Measurements from ENCODE around the gene RSAD2.

The RSAD2 gene

DNA sequence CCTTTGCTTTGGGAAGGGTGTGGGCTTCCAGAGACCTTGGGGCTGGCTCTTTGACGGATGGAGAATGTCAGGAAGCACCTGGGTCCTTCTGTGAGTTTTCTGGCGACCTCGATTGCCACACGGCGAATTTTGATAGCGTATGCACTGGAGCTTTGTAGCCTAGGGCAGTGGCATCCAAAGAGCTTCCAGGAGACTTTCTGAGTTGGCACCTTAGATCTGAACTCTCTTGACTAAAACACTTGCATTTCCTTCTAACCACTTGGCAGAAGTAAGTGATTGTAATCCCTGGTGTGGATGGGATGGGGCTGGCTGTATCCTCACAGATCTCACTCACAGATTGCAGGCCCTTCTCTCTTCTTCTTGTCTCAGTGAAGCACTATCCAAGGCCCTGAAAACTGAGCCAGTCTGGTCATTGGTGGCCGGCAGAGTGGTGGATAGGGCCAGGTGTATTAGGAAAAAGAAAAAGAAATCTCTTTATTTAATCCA is 47.4 kb downstream of the RSAD2 start:
- Mint-ChIP-seq H3K27me3 (ENCODE audit: low read depth, poor library complexity) (peaks cover 4% of the 10 kb centered on the region), H3K27ac (peak overlapping the region; percentile 63), H3K4me3 (no peak overlapping the region), H3K9me3 (no peaks in the 10 kb centered on the region), H3K4me1 (peaks cover 59% of the 10 kb centered on the region), H3K36me3 (ENCODE audit: low read depth) (peaks cover 19% of the 10 kb centered on the region)
- no peak for TF ChIP-seq CTCF (IDR thresholded peaks at IDR 0.05)
- no peak for DNase-seq

DNA sequence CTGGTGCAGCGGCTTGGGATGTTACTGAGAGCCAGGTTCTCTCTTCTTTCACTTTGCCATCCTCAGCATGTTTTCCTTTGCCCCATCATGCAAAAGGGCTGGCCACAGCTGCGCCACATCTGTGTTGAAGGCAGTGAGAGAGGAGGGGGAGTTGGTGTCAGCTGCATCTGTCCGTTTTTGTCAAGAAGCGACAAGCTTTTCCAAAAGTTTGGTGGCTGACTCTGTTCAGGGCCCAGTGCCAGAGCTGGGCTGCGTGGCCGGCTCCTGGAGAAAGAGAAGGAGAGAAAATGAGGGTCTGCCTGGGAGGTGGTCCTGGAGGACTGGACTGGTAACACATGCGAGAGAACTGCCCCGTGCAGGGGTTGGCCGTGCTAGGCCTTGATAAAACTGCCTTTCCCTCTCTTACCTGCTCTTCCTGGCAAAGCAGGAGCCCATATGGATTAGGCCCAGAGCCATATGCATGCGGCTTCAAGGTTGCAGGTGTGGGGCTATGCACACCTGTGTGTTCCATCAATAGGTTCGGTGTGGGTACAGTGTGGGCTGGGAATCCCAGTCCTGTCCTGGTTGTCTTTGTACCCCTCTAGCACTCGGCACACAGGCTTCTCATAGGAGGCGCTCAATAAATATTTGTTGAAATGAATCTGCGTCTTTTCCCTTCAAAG is 48.6 kb downstream of the RSAD2 start:
- H3K27me3 Mint-ChIP-seq (ENCODE audit: low read depth, poor library complexity): no peaks in the 10 kb centered on the region
- peaks cover 47% of the 10 kb centered on the region for H3K4me1 Mint-ChIP-seq
- H3K4me3 Mint-ChIP-seq: no peak overlapping the region
- no peak for DNase-seq
- no peak overlapping the region for H3K27ac Mint-ChIP-seq
- TF ChIP-seq CTCF (IDR thresholded peaks at IDR 0.05): no peak
- no peaks in the 10 kb centered on the region for H3K9me3 Mint-ChIP-seq
- peaks cover 19% of the 10 kb centered on the region for H3K36me3 Mint-ChIP-seq (ENCODE audit: low read depth)

GRCh38 chr2:6927186-6927585 is 49.6 kb downstream of the RSAD2 start:
- no peaks in the 10 kb centered on the region for H3K27me3 Mint-ChIP-seq (ENCODE audit: low read depth, poor library complexity)
- peaks cover 7% of the 10 kb centered on the region for H3K9me3 Mint-ChIP-seq
- no peak overlapping the region for H3K27ac Mint-ChIP-seq
- no peak for DNase-seq
- no peak for TF ChIP-seq CTCF (IDR thresholded peaks at IDR 0.05)
- H3K4me3 Mint-ChIP-seq: no peak overlapping the region
- peaks cover 37% of the 10 kb centered on the region for H3K4me1 Mint-ChIP-seq
- peaks cover 23% of the 10 kb centered on the region for H3K36me3 Mint-ChIP-seq (ENCODE audit: low read depth)

DNA sequence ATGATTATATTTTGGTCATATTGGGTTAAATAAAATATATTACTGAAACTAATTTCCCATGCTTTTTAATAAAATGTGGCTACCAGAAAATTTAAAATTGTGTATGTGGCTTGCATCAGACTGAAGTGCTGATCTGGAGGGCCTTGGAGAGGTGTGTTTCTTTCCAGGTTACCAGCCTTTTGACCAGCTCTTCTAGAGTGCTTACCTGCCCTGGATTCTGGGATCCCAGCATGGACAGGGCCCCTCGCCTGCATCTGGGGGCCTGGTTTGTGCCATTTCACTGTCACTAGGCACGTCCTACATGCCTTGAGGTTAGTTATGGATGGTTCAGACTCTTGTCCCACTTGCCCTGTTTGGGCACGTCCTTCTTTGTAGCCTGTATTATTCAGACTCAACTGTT is 50.2 kb downstream of the RSAD2 start:
- Mint-ChIP-seq H3K9me3 (peaks cover 7% of the 10 kb centered on the region), H3K4me1 (peaks cover 33% of the 10 kb centered on the region), H3K27ac (no peak overlapping the region), H3K27me3 (ENCODE audit: low read depth, poor library complexity) (no peaks in the 10 kb centered on the region), H3K36me3 (ENCODE audit: low read depth) (peaks cover 26% of the 10 kb centered on the region), H3K4me3 (no peak overlapping the region)
- TF ChIP-seq CTCF (IDR thresholded peaks at IDR 0.05): no peak
- DNase-seq: no peak

DNA sequence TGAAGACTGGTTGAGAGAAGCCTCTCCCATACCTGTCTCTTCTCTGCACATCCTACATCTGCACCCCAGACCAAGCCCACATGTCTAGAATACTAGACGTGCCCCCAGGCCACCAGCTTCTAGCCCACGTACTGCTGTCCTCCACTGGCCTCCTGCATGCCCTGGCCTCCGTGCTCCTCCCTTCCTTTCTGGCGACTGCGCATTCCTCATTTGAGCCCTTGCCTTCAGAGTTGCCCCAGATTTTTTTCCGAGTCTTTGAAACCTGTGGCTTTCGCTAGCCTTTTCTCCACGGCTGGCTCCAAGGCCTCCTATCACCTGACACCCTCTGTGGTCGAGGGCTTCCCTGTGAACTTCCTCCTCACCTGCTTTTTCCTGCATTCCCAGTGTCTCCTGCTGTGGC is 50.9 kb downstream of the RSAD2 start:
- no peaks in the 10 kb centered on the region for H3K27me3 Mint-ChIP-seq (ENCODE audit: low read depth, poor library complexity)
- no peak for DNase-seq
- peaks cover 7% of the 10 kb centered on the region for H3K9me3 Mint-ChIP-seq
- H3K4me3 Mint-ChIP-seq: no peak overlapping the region
- H3K36me3 Mint-ChIP-seq (ENCODE audit: low read depth): peaks cover 32% of the 10 kb centered on the region
- H3K27ac Mint-ChIP-seq: peak overlapping the region; percentile 58
- H3K4me1 Mint-ChIP-seq: peaks cover 26% of the 10 kb centered on the region
- no peak for TF ChIP-seq CTCF (IDR thresholded peaks at IDR 0.05)

DNA sequence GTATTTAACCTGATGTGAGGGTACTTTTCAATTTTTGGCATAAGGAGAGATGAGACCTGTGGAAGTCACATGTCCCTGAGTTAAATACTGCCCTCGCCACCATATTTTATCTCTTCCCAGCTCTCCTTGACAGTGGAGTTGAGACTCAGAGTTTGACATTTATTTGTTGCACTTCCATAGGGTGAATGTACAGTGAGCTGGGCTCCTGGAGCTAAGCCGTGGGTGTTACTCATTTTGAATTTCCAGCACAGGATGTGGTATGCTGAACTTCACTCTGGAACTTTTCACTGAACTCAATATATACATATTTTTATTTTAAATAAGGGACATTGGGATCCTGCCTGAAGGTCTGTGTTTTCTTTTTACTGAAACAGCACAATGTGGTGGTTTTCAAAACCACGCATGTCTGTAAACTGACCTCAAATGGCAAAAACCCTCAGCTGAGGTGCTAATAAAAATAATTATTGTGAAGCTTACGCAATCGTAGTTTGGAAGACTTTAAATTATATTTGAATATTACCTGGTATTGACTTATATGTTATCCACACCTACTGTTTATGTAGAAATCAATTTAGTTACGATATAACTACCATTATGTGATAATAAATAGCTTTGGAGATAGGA is 51.7 kb downstream of the RSAD2 start:
- no peak for TF ChIP-seq CTCF (IDR thresholded peaks at IDR 0.05)
- no peak for DNase-seq
- Mint-ChIP-seq H3K36me3 (ENCODE audit: low read depth) (peaks cover 32% of the 10 kb centered on the region), H3K27ac (no peak overlapping the region), H3K4me3 (no peak overlapping the region), H3K4me1 (peaks cover 18% of the 10 kb centered on the region), H3K27me3 (ENCODE audit: low read depth, poor library complexity) (no peaks in the 10 kb centered on the region), H3K9me3 (peaks cover 7% of the 10 kb centered on the region)

Measured in nephron progenitor cell (in vitro differentiated cells).